CD4-positive, alpha-beta T cell (primary cell): ENCODE results near the gene TRRAP. TPM values are rescaled to one million over a fixed set of nuclear protein-coding genes. Genes with fewer than 3 reads are reported as not detected.

Experiments
- ATAC-seq: fragments of 200-7000 bp; cut with Tn5 transposase; one replicate; pipeline ENCODE4 v1.10.0; 2022; ENCODE audit warnings: mild to moderate bottlenecking; ENCODE audit not compliant: poor library complexity
- CTCF ChIA-PET: fragments of 350-600 bp; sonication (Branson Sonifier 250); formaldehyde crosslinking; loops from one replicate; lab custom pipeline; 2021; ENCODE audit warnings: antibody characterized with exemption, inconsistent platforms; lab: Charles Lee
- POLR2A ChIA-PET: fragments of 350-600 bp; sonication (Branson Sonifier 250); formaldehyde crosslinking; loops from one replicate; lab custom pipeline; 2021; ENCODE audit warnings: antibody characterized with exemption, inconsistent platforms; lab: Charles Lee
- DNase-seq, 14 experiments: peaks; one replicate each; pipeline ENCODE4 v3.0.0-alpha.2; 2013 to 2020; ENCODE audit warnings: mixed read lengths in 2 of 14
- H3K27ac ChIP-seq, 2 donors: one replicate each; pipeline versions ENCODE4 v1.5.1 to v1.7.0; 2013; ENCODE audit warnings: low read length in 2 of 2, low read depth in 1 of 2, mild to moderate bottlenecking in 1 of 2
- H3K27me3 ChIP-seq, 2 experiments: 1 replicate in 1 of 2; 2 replicates in 1 of 2; pipeline versions ENCODE4 v1.6.1 to v1.7.0; 2013; ENCODE audit warnings: low read length in 2 of 2, control low read depth in 1 of 2, mild to moderate bottlenecking in 1 of 2, moderate library complexity in 1 of 2; ENCODE audit not compliant: insufficient read depth in 2 of 2, control insufficient read depth in 1 of 2
- H3K36me3 ChIP-seq: one replicate; pipeline ENCODE4 v1.6.1; 2013; ENCODE audit warnings: low read length, control low read depth; ENCODE audit not compliant: insufficient read depth
- H3K4me1 ChIP-seq: one replicate; pipeline ENCODE4 v1.6.1; 2013; ENCODE audit warnings: low read length, control low read depth; ENCODE audit not compliant: insufficient read depth
- H3K4me3 ChIP-seq: one replicate; pipeline ENCODE4 v1.5.1; 2013; ENCODE audit warnings: mild to moderate bottlenecking, low read length, moderate library complexity
- H3K9me3 ChIP-seq, 2 experiments: 1 replicate in 1 of 2; 2 replicates in 1 of 2; pipeline versions ENCODE4 v1.6.1 to v1.7.0; 2013; ENCODE audit warnings: low read length in 2 of 2, mild to moderate bottlenecking in 2 of 2, control low read depth in 1 of 2, moderate library complexity in 1 of 2; ENCODE audit not compliant: control insufficient read depth in 1 of 2, insufficient read depth in 1 of 2
- H3K27ac Mint-ChIP-seq: one replicate; pipeline ENCODE4 v1.8.0; 2020; ENCODE audit warnings: mixed read lengths
- H3K27me3 Mint-ChIP-seq: one replicate; pipeline ENCODE4 v1.8.0; 2021; ENCODE audit warnings: mixed read lengths
- H3K36me3 Mint-ChIP-seq: one replicate; pipeline ENCODE4 v1.8.0; 2021; ENCODE audit warnings: low read depth, mixed read lengths
- H3K4me1 Mint-ChIP-seq: one replicate; pipeline ENCODE4 v1.8.0; 2021; ENCODE audit warnings: low read depth, mixed read lengths
- H3K4me3 Mint-ChIP-seq: one replicate; pipeline ENCODE4 v1.8.0; 2020; ENCODE audit warnings: mild to moderate bottlenecking, mixed read lengths
- H3K9me3 Mint-ChIP-seq: one replicate; pipeline ENCODE4 v1.8.0; 2020; ENCODE audit warnings: mixed read lengths
- CTCF ChIP-seq: fragments of 200-600 bp; IDR thresholded peaks from one replicate; pipeline ENCODE4 v1.8.0; 2022; ENCODE audit warnings: antibody characterized with exemption, mild to moderate bottlenecking
- intact Hi-C, 2 experiments: fragments of 100-400 bp; cut with DNase I in 1 of 2; cut with micrococcal nuclease in 1 of 2; formaldehyde crosslinking; loops; one replicate each; pipeline versions ENCODE4 v1.15.1 to v1.9.0; 2023 to 2025; cut with DNase I, micrococcal nuclease
- total RNA-seq, 174 experiments: library from RNA in 2 of 174; stranded (reverse) in 2 of 174; gene quantifications; one replicate each; pipeline ENCODE4 v1.2.3 and lab custom pipeline; 2021 to 2026

Gene TRRAP
- total RNA-seq, 2 experiments from 2014 or later = 47.9 to 48.3 TPM

GRCh38 chr7:98984126-98984525 is 105.8 kb downstream of the TRRAP start:
- no peak overlapping the region for H3K4me3 Mint-ChIP-seq
- POLR2A ChIA-PET = interaction anchor here (0.6 kb wide), 1 partner anchor 377 kb away, joined by 3 read pairs; no protein-coding TSS in a partner anchor
- H3K4me1 Mint-ChIP-seq = peaks cover 15% of the 10 kb centered on the region
- no peak for ATAC-seq
- no peaks in the 10 kb centered on the region for H3K4me1 ChIP-seq
- H3K27ac Mint-ChIP-seq = no peak overlapping the region
- no peak overlapping the region for H3K27ac ChIP-seq
- intact Hi-C loops = no loop called here
- no peak for TF ChIP-seq CTCF
- no peaks in the 10 kb centered on the region for H3K27me3 Mint-ChIP-seq
- peaks cover 99% of the 10 kb centered on the region for H3K36me3 Mint-ChIP-seq
- H3K9me3 Mint-ChIP-seq = peaks cover 2% of the 10 kb centered on the region
- peaks cover 98% of the 10 kb centered on the region for H3K36me3 ChIP-seq
- CTCF ChIA-PET = no interaction called here
- no peak for DNase-seq
- no peak overlapping the region for H3K4me3 ChIP-seq
- no peaks in the 10 kb centered on the region for H3K9me3 ChIP-seq
- H3K27me3 ChIP-seq = no peaks in the 10 kb centered on the region

- Mint-ChIP-seq H3K9me3 (peaks cover 2% of the 10 kb centered on the region), H3K36me3 (peaks cover 98% of the 10 kb centered on the region), H3K4me1 (peaks cover 15% of the 10 kb centered on the region), H3K27ac (no peak overlapping the region), H3K27me3 (no peaks in the 10 kb centered on the region), H3K4me3 (no peak overlapping the region)
- Histone ChIP-seq H3K36me3 (peaks cover 98% of the 10 kb centered on the region), H3K27me3 (no peaks in the 10 kb centered on the region), H3K9me3 (no peaks in the 10 kb centered on the region), H3K4me1 (no peaks in the 10 kb centered on the region), H3K4me3 (no peak overlapping the region), H3K27ac (no peak overlapping the region)
- no peak for ATAC-seq
- DNase-seq = no peak
- intact Hi-C loops = no loop called here
- ChIA-PET POLR2A (interaction anchor here (1.0 kb wide), 1 partner anchor 21 kb away, joined by 3 read pairs; no protein-coding TSS in a partner anchor), CTCF (no interaction called here)
- TF ChIP-seq CTCF = no peak
Observed at GRCh38 chr7:98985406-98985805, 107.1 kb downstream of the TRRAP start.

- ChIA-PET CTCF (no interaction called here), POLR2A (no interaction called here)
- no peak for TF ChIP-seq CTCF
- no peaks in the 10 kb centered on the region for H3K9me3 ChIP-seq
- Mint-ChIP-seq H3K36me3 (peaks cover 98% of the 10 kb centered on the region), H3K4me3 (no peak overlapping the region), H3K27me3 (no peaks in the 10 kb centered on the region), H3K27ac (no peak overlapping the region), H3K9me3 (peaks cover 2% of the 10 kb centered on the region), H3K4me1 (peaks cover 15% of the 10 kb centered on the region)
- no peaks in the 10 kb centered on the region for H3K4me1 ChIP-seq
- peaks cover 98% of the 10 kb centered on the region for H3K36me3 ChIP-seq
- no peak for ATAC-seq
- no peaks in the 10 kb centered on the region for H3K27me3 ChIP-seq
- DNase-seq = no peak
- intact Hi-C loops = no loop called here
- H3K27ac ChIP-seq = no peak overlapping the region
- H3K4me3 ChIP-seq = no peak overlapping the region
Observed at GRCh38 chr7:98985945-98986344, 107.6 kb downstream of the TRRAP start.
